HTERT RPE-1 (cell line): ENCODE results near the gene SETBP1.

ENCODE experiments used
- in situ Hi-C: fragments of 300-500 bp; cut with MboI; formaldehyde crosslinking; loops from 4 replicates; pipeline ENCODE4 v1.14.3; 2020; ENCODE audit warnings: low sequenced_read_pairs

SETBP1 gene

DNA sequence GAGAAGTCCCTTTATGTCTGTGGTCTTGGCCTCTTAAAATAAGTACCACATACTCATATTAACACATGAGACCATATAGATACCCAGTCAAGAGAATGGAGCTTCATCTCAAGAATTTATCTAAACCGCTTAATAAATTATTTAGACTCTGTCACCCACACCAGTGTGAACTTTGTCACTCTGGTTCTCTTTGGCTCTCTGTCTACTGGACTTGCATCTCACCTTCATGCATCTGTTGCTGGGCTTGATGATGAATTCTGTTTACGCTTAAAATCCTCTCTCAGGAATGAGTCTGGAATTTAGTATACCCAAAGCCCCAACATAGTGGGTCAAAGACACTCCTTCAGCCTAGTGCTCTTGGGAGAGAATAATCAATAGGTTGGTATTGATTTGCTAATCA lies 73.9 kb downstream of the SETBP1 start:
- in situ Hi-C loops, result no loop called here

DNA sequence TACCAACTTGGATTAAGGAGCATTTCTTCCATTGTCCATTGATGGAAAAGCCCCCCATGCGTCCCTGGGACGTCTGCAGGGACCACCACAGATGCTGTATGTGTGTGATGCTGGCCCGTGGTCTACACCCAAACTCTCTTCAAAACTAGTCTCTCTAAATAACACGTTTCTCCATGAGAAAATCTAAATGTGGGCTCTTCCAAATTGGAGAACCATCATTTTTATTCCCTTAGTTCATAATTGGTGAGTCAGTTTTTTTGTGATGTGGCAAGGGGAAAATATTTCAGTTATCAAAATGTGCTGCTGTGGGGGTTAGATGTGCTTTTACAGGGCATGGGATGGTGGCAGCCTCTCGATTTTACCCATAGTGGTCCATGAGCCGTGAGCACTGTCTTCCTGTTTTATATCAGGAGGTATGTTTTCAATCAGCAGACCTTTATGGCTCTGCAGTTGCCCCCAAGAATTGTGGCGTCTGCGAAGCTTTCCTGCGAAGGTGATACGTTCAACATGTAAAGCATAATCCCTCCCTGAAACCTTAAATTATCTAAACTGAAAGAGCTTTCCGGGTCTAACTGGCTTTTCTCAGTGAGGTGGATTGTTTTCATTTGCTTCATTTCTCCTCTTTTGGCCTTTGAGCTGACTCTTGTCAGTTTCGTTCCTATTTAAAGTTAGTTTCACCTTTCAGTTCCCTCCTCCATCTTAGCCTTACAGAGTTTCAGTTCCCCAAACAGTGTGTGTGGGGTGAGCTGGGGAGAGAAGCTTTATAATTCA lies 78.4 kb downstream of the SETBP1 start:
- in situ Hi-C loops, result no loop called here

GRCh38 chr18:44759925-44760342 lies 79.2 kb downstream of the SETBP1 start:
- in situ Hi-C loops, result no loop called here

DNA sequence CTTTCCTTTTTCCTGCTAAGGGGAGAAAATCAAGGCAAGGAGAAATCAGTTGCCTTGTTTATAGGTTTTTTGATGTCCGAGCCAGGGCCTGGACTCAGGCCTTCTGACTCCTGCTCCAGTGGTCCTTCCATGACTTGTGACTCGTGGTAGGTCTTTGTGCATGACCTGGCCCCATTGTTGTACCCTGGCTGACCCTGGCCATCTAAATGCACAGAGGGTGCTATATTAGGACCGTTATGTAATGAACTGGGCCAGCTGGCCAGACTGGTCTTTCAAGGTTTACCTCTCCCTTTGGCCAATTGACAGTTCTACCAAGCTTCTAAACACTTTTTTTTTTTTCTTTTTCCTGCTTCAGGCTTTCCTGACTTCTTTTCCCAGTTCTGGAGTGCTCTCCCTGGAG lies 81.1 kb downstream of the SETBP1 start:
- in situ Hi-C loops, result no loop called here

GRCh38 chr18:44763327-44763726 lies 82.6 kb downstream of the SETBP1 start:
- in situ Hi-C loops, result no loop called here

DNA sequence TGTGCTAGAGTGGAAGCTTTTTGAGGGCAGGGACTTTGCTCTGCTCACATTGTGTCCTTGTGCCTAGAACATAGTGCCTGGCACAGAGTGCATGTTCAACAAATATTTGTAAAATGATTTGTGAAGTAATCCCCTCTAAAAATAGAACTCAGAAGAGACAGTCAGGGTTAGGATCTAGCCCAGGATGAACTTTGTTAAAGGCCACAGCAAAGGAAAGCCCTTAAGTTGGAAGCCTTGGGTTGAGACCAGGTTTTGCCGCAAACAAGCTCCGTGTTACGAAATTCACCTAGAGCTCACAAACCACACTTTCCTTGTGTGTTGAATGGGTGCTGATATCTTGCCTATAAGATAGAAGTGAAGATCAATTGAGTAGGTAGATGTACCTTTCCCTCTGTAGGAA lies 84.2 kb downstream of the SETBP1 start:
- in situ Hi-C loops, result no loop called here

GRCh38 chr18:44765456-44765855 lies 84.8 kb downstream of the SETBP1 start:
- in situ Hi-C loops, result no loop called here

DNA sequence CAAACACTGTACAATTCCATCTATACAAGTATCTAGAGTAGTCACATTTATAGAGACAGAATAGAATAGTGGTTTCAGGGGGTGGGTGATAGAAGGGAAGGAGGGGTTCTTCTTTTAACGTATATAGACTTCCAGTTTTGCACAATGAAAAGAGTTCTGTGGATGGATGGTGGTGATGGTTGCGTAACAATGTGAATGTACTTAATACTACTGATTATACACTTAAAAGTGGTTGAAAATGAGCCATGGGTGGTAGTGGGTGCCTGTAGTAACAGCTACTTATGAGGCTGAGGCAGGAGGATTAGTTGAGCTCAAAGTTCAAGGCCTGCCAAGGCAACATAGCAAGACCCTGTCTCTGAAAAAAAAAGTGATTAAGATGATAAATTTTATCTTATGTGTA lies 85.8 kb downstream of the SETBP1 start:
- in situ Hi-C loops, result no loop called here

DNA sequence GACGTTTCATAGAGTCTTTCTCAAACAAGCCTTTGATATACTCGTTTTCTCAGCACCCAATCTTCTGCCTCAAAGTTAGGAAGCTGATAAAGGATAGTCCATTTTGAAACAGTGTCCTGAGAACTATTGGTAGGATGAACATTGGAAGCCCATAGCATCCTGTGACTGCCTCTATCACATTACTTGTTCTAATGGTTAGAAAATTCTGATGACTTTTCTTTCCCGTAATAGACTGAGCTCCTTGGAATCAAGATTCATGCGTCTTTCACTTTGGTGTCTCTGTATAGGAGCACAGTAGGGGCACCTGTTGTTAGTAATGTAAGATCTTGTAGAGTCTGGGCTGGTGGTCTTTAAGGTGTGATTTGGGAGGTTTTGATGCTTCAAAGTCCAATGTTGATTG lies 87.1 kb downstream of the SETBP1 start:
- in situ Hi-C loops, result no loop called here

GRCh38 chr18:44770641-44771040 lies 90.0 kb downstream of the SETBP1 start:
- in situ Hi-C loops, result no loop called here

- in situ Hi-C loops, result no loop called here
Measured at GRCh38 chr18:44771572-44771955, 90.9 kb downstream of the SETBP1 start.

- in situ Hi-C loops, result no loop called here
Measured at GRCh38 chr18:44771956-44772917, 91.5 kb downstream of the SETBP1 start.

DNA sequence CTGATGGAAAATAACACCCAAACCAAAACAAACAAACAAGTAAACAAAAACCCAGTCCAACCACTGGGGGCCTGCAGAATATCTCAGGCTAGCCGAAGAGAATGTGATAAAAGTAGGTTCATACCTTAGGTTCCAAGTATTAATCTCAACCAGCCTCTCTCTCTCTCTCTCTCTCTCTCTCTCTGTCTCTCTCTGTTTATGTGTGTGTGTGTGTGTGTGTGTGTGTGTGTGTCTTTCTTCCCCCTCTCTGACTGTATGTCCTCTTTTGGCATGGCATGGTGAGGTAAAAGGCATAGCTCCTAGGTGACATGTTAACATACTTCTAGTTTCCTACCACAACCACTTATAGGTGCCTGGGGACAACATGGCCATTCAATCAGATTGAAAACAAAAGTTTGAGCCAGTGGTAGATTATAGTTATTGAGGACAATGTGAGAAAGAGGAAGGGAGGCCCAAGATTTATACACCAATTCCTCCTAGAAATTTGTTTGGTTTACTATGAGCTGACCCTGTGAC lies 93.0 kb downstream of the SETBP1 start:
- in situ Hi-C loops, result no loop called here

- in situ Hi-C loops, result no loop called here
Measured at GRCh38 chr18:44774191-44774590, 93.5 kb downstream of the SETBP1 start.

GRCh38 chr18:44777457-44778192 lies 96.9 kb downstream of the SETBP1 start:
- in situ Hi-C loops, result no loop called here

DNA sequence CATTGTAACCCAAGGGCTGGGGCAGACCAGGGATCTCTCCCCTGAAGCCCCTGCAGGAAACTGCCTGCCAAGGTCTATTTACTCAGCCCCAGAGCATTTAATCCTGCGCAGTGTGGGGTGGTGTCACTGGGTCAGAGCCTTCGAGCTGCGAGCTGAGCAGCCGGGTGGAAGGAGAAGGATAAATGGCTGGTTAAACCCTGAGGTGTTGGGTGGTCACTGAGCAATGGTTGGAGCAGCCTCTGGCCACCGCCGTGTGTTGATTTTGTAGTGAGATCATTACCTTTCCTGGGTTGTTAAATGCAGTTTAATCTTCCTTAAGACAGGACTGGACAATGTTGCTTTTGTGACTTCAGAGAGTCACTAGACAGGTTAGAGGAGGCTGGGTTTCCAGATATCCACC lies 98.1 kb downstream of the SETBP1 start:
- in situ Hi-C loops, result no loop called here

DNA sequence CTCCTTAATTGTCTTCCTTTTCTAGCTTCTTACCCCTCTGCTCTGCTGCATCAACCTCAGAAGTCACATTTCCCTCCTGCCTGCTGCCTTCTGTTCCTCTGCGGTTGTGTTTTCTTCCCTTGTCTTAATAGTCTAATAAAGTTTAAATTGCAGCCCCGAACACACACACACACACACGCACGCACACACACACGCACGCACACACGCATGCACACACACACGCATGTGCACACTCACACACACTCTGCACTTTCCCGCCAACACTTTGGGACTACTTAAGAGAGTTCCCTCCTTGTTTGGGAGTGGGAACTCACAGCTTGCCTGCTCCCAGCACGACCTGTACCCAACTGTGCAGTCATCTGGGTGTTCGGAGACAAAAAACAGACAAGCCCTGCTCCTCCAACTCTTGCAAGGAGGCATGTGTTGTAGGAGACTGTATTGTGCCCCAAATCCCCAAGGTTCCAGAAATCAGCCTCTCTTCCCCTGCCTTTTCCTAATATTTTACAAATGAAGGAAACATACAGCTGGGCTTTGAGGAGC lies 99.1 kb downstream of the SETBP1 start:
- in situ Hi-C loops, result no loop called here

GRCh38 chr18:44781886-44782285 lies 101.2 kb downstream of the SETBP1 start:
- in situ Hi-C loops, result no loop called here

DNA sequence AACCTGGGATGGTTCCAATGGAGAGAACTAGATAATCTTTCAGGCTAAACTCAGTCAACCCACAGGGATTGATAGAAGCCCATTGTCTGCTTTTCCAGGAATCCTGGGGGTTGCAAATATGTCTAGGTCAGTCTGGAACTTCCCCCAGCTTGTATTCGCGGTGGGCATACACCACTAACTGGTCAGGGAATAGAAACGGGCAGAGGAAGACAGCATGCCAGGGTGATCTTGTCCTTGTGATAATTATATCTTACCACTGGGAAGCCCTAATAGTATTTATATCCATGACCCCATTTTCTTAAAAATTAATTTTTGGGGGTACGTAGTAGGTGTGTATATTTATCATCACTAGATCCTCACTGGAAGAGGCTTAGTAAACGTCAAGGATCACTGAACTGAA lies 101.9 kb downstream of the SETBP1 start:
- in situ Hi-C loops, result no loop called here

- in situ Hi-C loops, result no loop called here
Measured at GRCh38 chr18:44783371-44783770, 102.7 kb downstream of the SETBP1 start.

- in situ Hi-C loops, result no loop called here
Measured at GRCh38 chr18:44786257-44786656, 105.6 kb downstream of the SETBP1 start.
